ENCODE results near the gene P2RX3.
"Not testable (repeated sequence)": the region's sequence is repeated elsewhere in the genome, so short reads cannot be mapped to it uniquely, and the experiment has no call there.

The P2RX3 gene

GRCh38 chr11:57338142-57338541 lies at the start of gene P2RX3:
TSS of gene P2RX3 (plus strand) at chr11:57338352. CDS start at chr11:57338551, 199 bp downstream.
- no peak for DNase-seq

- no peak for DNase-seq
These were observed 49.2 kb upstream of the P2RX3 start for GRCh38 chr11:57288771-57289579.

- DNase-seq: no peak
These were observed 47.9 kb upstream of the P2RX3 start for GRCh38 chr11:57290288-57290687.

GRCh38 chr11:57294225-57295131 lies 43.7 kb upstream of the P2RX3 start:
- no peak for DNase-seq

- not testable (repeated sequence) for DNase-seq
These were observed 41.9 kb upstream of the P2RX3 start for GRCh38 chr11:57296205-57296604.

- no peak for DNase-seq
These were observed 40.9 kb upstream of the P2RX3 start for GRCh38 chr11:57297221-57297620.

GRCh38 chr11:57299150-57299737 lies 38.9 kb upstream of the P2RX3 start:
- no peak for DNase-seq

- no peak for DNase-seq
These were observed 37.4 kb upstream of the P2RX3 start for GRCh38 chr11:57300785-57301184.

- DNase-seq: no peak
These were observed 36.3 kb upstream of the P2RX3 start for GRCh38 chr11:57301711-57302423.

GRCh38 chr11:57302489-57302888 lies 35.7 kb upstream of the P2RX3 start:
- DNase-seq: no peak

GRCh38 chr11:57303280-57303989 lies 34.7 kb upstream of the P2RX3 start:
- DNase-seq: no peak

- DNase-seq: no peak
These were observed 34.1 kb upstream of the P2RX3 start for GRCh38 chr11:57303990-57304579.

- DNase-seq: no peak
These were observed 32.6 kb upstream of the P2RX3 start for GRCh38 chr11:57305523-57305922.

- no peak for DNase-seq
These were observed 31.8 kb upstream of the P2RX3 start for GRCh38 chr11:57306161-57306876.

- DNase-seq: no peak
These were observed 31.1 kb upstream of the P2RX3 start for GRCh38 chr11:57306940-57307565.

GRCh38 chr11:57307666-57308270 lies 30.4 kb upstream of the P2RX3 start:
- DNase-seq: no peak

GRCh38 chr11:57308426-57309060 lies 29.6 kb upstream of the P2RX3 start:
- DNase-seq: no peak

- no peak for DNase-seq
These were observed 28.8 kb upstream of the P2RX3 start for GRCh38 chr11:57309106-57310059.
